Neural progenitor cell (in vitro differentiated cells): Measurements from ENCODE around the gene S100A2.

Experiments used
- CTCF ChIP-seq: fragments of 200-600 bp; sonication (generic); IDR thresholded peaks from 2 replicates; pipeline ENCODE4 v1.5.1; 2017; ENCODE audit warnings: antibody characterized with exemption, mild to moderate bottlenecking
- EZH2 ChIP-seq: fragments of 200-600 bp; sonication (generic); IDR thresholded peaks from 2 replicates; pipeline ENCODE4 v1.6.1; 2017; ENCODE audit warnings: antibody characterized with exemption, mild to moderate bottlenecking, moderate library complexity
- EZH2phosphoT487 ChIP-seq: fragments of 200-600 bp; sonication (generic); IDR thresholded peaks from 2 replicates; pipeline ENCODE4 v1.6.1; 2017; ENCODE audit warnings: antibody characterized with exemption

- TF ChIP-seq CTCF (no peak), EZH2 (no peak), EZH2phosphoT487 (no peak)
Measured at GRCh38 chr1:153612111-153612754, 46.6 kb upstream of the S100A2 start.
